Activated effector memory CD4-positive, alpha-beta T cell treated with Interleukin-2 at 50 U/mL for 16 hours (primary cell): ENCODE measurements around the gene HECTD4.
"Not testable (repeated sequence)": the region's sequence is repeated elsewhere in the genome, so short reads cannot be mapped to it uniquely, and the experiment has no call there.

Experiments
- DNase-seq: peaks from one replicate; pipeline ENCODE4 v3.0.0-alpha.2; 2020

The HECTD4 gene

GRCh38 chr12:112112409-112113133 is 269.7 kb downstream of the HECTD4 start:
- DNase-seq: no peak

DNA sequence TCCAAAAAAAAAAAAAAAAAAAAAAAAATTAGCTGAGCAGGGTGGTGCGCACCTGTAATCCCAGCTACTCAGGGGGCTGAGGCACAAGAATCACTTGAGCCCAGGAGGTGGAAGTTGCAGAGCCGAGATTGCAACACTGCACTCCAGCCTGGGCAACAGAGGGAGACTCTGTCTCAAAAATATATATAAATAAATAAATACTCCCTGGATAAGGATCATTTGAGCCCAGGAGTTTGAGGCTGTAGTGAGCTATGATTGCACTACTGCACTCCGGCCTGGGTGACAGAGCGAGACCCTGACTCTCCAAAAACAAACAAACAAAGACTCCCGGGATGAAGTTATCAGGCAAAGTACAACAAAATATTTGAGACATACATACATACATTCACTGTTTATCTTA is 270.3 kb downstream of the HECTD4 start:
- no peak for DNase-seq

GRCh38 chr12:112110787-112111662 is 271.2 kb downstream of the HECTD4 start:
- DNase-seq: not testable (repeated sequence)
